Measurements from ENCODE around the gene SYT12. TPM values are rescaled to one million over a fixed set of nuclear protein-coding genes. Genes with fewer than 3 reads are reported as not detected.

SYT12 gene
- total RNA-seq, 1 donor from 2014 or later = not detected

- Histone ChIP-seq H3K4me1 (peaks cover 3% of the 10 kb centered on the region), H3K9me3 (peaks cover 12% of the 10 kb centered on the region), H3K27me3 (ENCODE audit: low read depth) (no peaks in the 10 kb centered on the region), H3K27ac (no peak overlapping the region), H3K36me3 (no peaks in the 10 kb centered on the region), H3K4me3 (no peak overlapping the region)
- no peak for DNase-seq
- intact Hi-C loops (cut with DNase I) = no loop called here
- TF ChIP-seq CTCF (IDR thresholded peaks at IDR 0.05) = peak; percentile 31
- no peak for ATAC-seq
These were observed 46.9 kb upstream of the SYT12 start for GRCh38 chr11:66976028-66976467.

- no peak for DNase-seq
- ATAC-seq = peak in 1 of 2 donors; percentile 21
These were observed 46.0 kb upstream of the SYT12 start for GRCh38 chr11:66976925-66977324.

GRCh38 chr11:66978229-66978628 lies 44.7 kb upstream of the SYT12 start:
- no peak for ATAC-seq
- intact Hi-C loops (cut with DNase I) = no loop called here
- H3K4me1 ChIP-seq = peaks cover 11% of the 10 kb centered on the region

More at GRCh38 chr11:66976925-66977324, 46.0 kb upstream of the SYT12 start:
- Histone ChIP-seq H3K4me3 (no peak overlapping the region), H3K27ac (no peak overlapping the region), H3K4me1 (peaks cover 8% of the 10 kb centered on the region), H3K9me3 (peaks cover 12% of the 10 kb centered on the region), H3K36me3 (no peaks in the 10 kb centered on the region), H3K27me3 (ENCODE audit: low read depth) (no peaks in the 10 kb centered on the region)
- intact Hi-C loops (cut with DNase I) = no loop called here
- no peak for TF ChIP-seq CTCF (IDR thresholded peaks at IDR 0.05)

GRCh38 chr11:66978717-66979116 lies 44.2 kb upstream of the SYT12 start:
- no peaks in the 10 kb centered on the region for H3K36me3 ChIP-seq
- ATAC-seq (no peak), DNase-seq (no peak)
- H3K27ac ChIP-seq = no peak overlapping the region
- TF ChIP-seq CTCF (IDR thresholded peaks at IDR 0.05) = no peak
- intact Hi-C loops (cut with DNase I) = no loop called here
- peaks cover 12% of the 10 kb centered on the region for H3K9me3 ChIP-seq
- peaks cover 11% of the 10 kb centered on the region for H3K4me1 ChIP-seq
- H3K4me3 ChIP-seq = no peak overlapping the region
- H3K27me3 ChIP-seq (ENCODE audit: low read depth) = no peaks in the 10 kb centered on the region

More at GRCh38 chr11:66978229-66978628, 44.7 kb upstream of the SYT12 start:
- no peaks in the 10 kb centered on the region for H3K27me3 ChIP-seq (ENCODE audit: low read depth)
- peaks cover 12% of the 10 kb centered on the region for H3K9me3 ChIP-seq
- DNase-seq = no peak
- no peak for TF ChIP-seq CTCF (IDR thresholded peaks at IDR 0.05)
- H3K4me3 ChIP-seq = no peak overlapping the region
- H3K36me3 ChIP-seq = no peaks in the 10 kb centered on the region
- no peak overlapping the region for H3K27ac ChIP-seq

- H3K27me3 ChIP-seq (ENCODE audit: low read depth) = no peaks in the 10 kb centered on the region
- H3K27ac ChIP-seq = no peak overlapping the region
- H3K4me1 ChIP-seq = peaks cover 11% of the 10 kb centered on the region
- H3K9me3 ChIP-seq = peaks cover 12% of the 10 kb centered on the region
- TF ChIP-seq CTCF (IDR thresholded peaks at IDR 0.05) = no peak
- no peaks in the 10 kb centered on the region for H3K36me3 ChIP-seq
- no peak overlapping the region for H3K4me3 ChIP-seq
- ATAC-seq (no peak), DNase-seq (no peak)
- intact Hi-C loops (cut with DNase I) = no loop called here
These were observed 43.5 kb upstream of the SYT12 start for GRCh38 chr11:66979336-66979980.
